Ascending aorta (tissue), 2 donors: ENCODE measurements around the gene GPR32. TPM values are rescaled to one million over a fixed set of nuclear protein-coding genes. Genes with fewer than 3 reads are reported as not detected.
"Not testable (repeated sequence)": the region's sequence is repeated elsewhere in the genome, so short reads cannot be mapped to it uniquely, and the experiment has no call there.

Experiments
- DNase-seq, 2 donors: peaks; one replicate each; pipeline ENCODE4 v3.0.0-alpha.2; 2019; ENCODE audit warnings: low spot score in 2 of 2
- H3K27ac ChIP-seq, 2 donors: fragments of 200-600 bp; sonication (generic); one replicate each; pipeline ENCODE4 v1.5.1; 2016 to 2017; ENCODE audit warnings: mild to moderate bottlenecking in 1 of 2
- H3K27me3 ChIP-seq: fragments of 200-600 bp; sonication (generic); one replicate; pipeline ENCODE4 v1.5.1; 2017
- H3K36me3 ChIP-seq, 2 donors: fragments of 200-600 bp; sonication (generic); one replicate each; pipeline ENCODE4 v1.5.1; 2016
- H3K4me1 ChIP-seq, 2 donors: fragments of 200-600 bp; sonication (generic); one replicate each; pipeline ENCODE4 v1.5.1; 2016 to 2017; ENCODE audit warnings: mild to moderate bottlenecking in 1 of 2
- H3K4me3 ChIP-seq, 2 donors: fragments of 200-600 bp; sonication (generic); one replicate each; pipeline ENCODE4 v1.5.1; 2016 to 2017; ENCODE audit warnings: mild to moderate bottlenecking in 1 of 2
- H3K9me3 ChIP-seq, 2 donors: fragments of 200-600 bp; sonication (generic); one replicate each; pipeline ENCODE4 v1.5.1; 2016
- intact Hi-C: fragments of 100-400 bp; cut with DNase I; formaldehyde crosslinking; loops from one replicate; pipeline ENCODE4 v1.15.1; 2023
- total RNA-seq: library from RNA; depleted of rRNA; stranded (reverse); fragments of >200 nt; gene quantifications from one replicate; pipeline ENCODE4 v1.1.0, GENCODE V29; 2016
- TF ChIP-seq, protein P1 (sequence below), 3 experiments: fragments of 200-600 bp in 2 of 3; fragments of 450-650 bp in 1 of 3; sonication (generic) in 2 of 3; IDR thresholded peaks; one replicate each; pipeline ENCODE4 v1.5.1; 2016 to 2019; ENCODE audit warnings: antibody characterized with exemption in 3 of 3, mild to moderate bottlenecking in 1 of 3, moderate library complexity in 1 of 3

The GPR32 gene
- total RNA-seq, 1 donor from 2014 or later, result not detected

DNA sequence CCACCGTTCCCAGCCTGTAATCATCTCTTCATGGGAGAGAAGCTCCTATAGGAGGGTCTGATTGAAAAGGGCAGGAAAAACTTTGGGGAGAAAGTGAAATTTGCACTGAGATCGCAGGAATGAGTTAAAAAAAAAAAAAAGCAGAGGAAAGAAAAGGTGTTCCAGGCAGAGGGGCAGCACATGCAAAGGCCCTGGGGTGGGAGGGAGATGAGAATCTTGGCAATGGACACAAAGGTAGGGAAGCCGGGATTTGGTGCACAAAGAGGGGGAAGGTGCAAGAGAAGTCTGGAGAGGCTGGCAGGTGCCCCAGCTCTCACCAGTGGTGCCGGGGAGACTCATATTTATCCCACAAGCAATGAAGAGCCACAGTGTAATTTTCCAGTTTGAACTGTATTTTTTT is 16.4 kb upstream of the GPR32 start:
- Histone ChIP-seq H3K4me1 (no peaks in the 10 kb centered on the region), H3K4me3 (no peak overlapping the region), H3K27me3 (no peaks in the 10 kb centered on the region), H3K36me3 (no peaks in the 10 kb centered on the region), H3K27ac (no peak overlapping the region), H3K9me3 (no peaks in the 10 kb centered on the region)
- TF ChIP-seq, protein P1, sequence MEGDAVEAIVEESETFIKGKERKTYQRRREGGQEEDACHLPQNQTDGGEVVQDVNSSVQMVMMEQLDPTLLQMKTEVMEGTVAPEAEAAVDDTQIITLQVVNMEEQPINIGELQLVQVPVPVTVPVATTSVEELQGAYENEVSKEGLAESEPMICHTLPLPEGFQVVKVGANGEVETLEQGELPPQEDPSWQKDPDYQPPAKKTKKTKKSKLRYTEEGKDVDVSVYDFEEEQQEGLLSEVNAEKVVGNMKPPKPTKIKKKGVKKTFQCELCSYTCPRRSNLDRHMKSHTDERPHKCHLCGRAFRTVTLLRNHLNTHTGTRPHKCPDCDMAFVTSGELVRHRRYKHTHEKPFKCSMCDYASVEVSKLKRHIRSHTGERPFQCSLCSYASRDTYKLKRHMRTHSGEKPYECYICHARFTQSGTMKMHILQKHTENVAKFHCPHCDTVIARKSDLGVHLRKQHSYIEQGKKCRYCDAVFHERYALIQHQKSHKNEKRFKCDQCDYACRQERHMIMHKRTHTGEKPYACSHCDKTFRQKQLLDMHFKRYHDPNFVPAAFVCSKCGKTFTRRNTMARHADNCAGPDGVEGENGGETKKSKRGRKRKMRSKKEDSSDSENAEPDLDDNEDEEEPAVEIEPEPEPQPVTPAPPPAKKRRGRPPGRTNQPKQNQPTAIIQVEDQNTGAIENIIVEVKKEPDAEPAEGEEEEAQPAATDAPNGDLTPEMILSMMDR (IDR thresholded peaks at IDR 0.05), result no peak
- intact Hi-C loops, result no loop called here
- no peak for DNase-seq

DNA sequence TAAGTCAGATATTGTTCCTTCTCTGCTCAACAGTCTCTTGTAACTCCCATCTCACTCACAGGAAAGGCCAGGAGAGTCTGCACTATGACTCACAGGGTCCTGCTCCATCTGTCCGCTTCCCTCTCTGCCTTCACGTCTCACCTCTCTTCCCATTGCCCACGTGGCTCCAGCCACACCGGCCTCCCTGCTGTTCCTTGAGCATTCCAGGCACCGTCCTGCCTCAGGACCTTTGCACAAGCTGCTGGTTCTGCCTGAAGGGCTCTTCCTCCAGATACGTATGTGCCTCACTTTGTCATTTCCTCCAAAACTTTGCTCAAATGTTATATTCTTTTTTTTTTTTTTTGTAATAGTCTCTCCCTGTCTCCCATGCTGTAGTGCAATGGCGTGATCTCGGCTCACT is 14.0 kb upstream of the GPR32 start:
- H3K9me3 ChIP-seq, H3K27me3 ChIP-seq, H3K4me3 ChIP-seq, H3K36me3 ChIP-seq, H3K4me1 ChIP-seq, H3K27ac ChIP-seq, DNase-seq, intact Hi-C loops: not testable (repeated sequence)

DNA sequence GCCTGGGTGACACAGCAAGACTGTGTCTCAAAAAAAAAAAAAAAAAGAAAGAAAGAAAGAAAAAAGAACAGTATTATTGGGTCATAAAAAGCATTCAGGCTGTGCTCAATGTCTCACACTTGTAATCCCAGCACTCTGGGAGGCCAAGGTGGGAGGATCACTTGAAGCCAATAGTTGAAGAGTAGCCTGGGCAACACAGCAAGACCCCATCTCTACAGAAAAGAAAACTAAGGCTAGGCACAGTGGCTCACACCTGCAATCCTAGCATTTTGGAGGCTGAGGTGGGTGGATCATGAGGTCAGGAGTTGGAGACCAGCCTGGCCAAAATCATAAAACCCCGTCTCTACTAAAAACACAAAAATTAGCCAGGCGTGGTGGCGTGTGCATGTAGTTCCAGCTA is 12.6 kb upstream of the GPR32 start:
- intact Hi-C loops, H3K4me1 ChIP-seq: not testable (repeated sequence)

DNA sequence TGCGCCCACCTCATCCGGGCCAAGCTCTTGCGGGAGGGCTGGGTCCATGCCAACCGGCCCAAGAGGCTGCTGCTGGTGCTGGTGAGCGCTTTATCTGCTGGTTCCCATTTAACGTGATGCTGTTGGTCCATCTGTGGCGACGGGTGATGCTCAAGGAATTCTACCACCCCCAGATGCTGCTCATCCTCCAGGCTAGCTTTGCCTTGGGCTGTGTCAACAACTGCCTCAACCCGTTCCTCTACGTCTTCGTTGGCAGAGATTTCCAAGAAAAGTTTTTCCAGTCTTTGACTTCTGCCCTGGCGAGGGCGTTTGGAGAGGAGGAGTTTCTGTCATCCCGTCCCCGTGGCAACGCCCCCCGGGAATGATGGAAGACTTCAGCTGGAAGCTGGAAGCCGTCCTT is 11.2 kb upstream of the GPR32 start:
- intact Hi-C loops, H3K9me3 ChIP-seq, H3K36me3 ChIP-seq, DNase-seq, H3K27me3 ChIP-seq, H3K4me3 ChIP-seq, H3K27ac ChIP-seq, H3K4me1 ChIP-seq: not testable (repeated sequence)

More for the DNA sequence above, 12.6 kb upstream of the GPR32 start:
- not testable (repeated sequence) for H3K36me3 ChIP-seq, H3K4me3 ChIP-seq, DNase-seq, H3K9me3 ChIP-seq, H3K27ac ChIP-seq, H3K27me3 ChIP-seq

DNA sequence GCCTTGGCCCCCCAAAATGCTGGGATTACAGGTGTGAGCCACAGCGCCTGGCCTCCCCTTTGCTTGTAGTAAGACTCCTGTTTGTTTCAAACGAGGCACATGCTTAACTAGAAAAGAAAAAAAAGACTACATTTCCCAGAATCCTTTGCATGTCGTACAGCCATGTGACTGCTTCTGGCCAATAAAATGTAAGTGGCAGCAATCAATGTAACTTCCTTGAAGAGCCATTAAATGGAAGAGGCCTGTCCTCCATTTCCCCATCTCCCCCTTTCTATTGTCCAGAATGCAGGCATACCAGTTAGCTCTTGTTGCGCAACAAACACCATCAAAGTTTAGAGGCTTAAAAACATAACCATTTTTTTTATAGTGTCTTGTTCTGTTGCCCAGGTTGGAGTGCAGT is 10.4 kb upstream of the GPR32 start:
- no peaks in the 10 kb centered on the region for H3K9me3 ChIP-seq
- no peak for DNase-seq
- TF ChIP-seq, protein P1 (IDR thresholded peaks at IDR 0.05), result no peak
- H3K27ac ChIP-seq, result no peak overlapping the region
- H3K4me1 ChIP-seq, result no peaks in the 10 kb centered on the region
- no peaks in the 10 kb centered on the region for H3K27me3 ChIP-seq
- H3K4me3 ChIP-seq, result no peak overlapping the region
- no peaks in the 10 kb centered on the region for H3K36me3 ChIP-seq
- intact Hi-C loops, result no loop called here

DNA sequence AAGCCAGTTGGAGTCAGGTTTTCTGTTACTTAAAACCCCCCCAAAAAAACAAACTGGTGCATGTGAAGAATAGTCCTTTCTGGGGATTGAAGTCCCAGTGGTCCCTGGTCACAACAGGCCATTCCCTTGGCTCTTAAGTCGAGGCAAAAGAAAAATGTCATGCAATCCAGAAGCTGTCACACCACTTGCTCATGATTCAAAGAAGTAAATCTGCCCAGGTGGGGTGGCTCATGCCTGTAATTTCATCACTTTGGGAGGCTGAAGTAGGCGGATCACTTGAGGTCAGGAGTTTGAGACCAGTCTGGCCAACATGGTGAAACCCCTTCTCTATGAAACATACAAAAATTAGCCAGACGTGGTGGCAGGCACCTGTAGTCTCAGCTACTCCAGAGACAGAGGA is 8.8 kb upstream of the GPR32 start:
- intact Hi-C loops, H3K9me3 ChIP-seq, H3K27me3 ChIP-seq, H3K4me3 ChIP-seq, H3K4me1 ChIP-seq, H3K27ac ChIP-seq, H3K36me3 ChIP-seq, DNase-seq: not testable (repeated sequence)

DNA sequence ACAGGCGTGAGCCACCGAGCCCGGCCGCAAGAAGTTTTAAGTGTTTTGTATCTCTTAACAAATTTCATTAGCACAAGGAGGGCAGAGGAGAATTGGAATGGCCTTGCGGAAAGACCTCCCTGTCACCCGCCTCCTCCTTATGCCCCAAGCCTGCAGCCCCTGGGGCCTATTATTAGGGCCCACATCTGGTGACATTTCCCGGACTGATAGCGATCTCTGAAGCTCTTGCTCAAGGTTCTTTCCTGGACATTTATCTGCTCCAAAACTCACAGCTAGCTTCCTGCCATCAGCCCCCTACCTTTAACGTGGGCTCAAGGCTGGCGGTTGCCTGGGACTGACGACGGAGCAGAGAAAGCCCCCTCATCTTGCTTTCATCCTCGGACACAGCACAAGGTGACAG is 6.7 kb upstream of the GPR32 start:
- H3K27me3 ChIP-seq, result not testable (repeated sequence)

DNA sequence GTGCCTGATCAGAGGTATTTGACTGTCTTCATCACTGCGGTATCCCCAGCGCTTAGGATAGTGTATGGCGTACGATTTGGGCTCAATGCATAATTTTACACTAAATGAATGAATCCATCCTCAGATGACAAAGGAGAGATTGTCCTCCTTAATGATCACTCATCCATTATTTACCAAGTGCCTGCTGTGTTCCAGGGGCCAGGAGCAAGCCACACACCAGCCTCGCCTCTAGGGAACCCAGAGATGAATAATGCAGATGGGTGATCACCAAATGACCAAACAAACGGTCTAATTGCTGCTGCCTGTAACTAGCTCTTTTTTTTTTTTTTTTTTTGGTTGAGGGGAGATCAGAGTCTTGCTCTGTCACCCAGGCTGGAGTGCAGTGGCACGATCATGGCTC is 5.9 kb upstream of the GPR32 start:
- Histone ChIP-seq H3K4me1 (no peaks in the 10 kb centered on the region), H3K4me3 (no peak overlapping the region), H3K27ac (no peak overlapping the region), H3K9me3 (no peaks in the 10 kb centered on the region), H3K27me3 (no peaks in the 10 kb centered on the region), H3K36me3 (no peaks in the 10 kb centered on the region)
- no peak for DNase-seq
- intact Hi-C loops, result no loop called here
- TF ChIP-seq, protein P1 (IDR thresholded peaks at IDR 0.05), result no peak

More for the DNA sequence above, 6.7 kb upstream of the GPR32 start:
- H3K4me3 ChIP-seq, H3K4me1 ChIP-seq, H3K27ac ChIP-seq, H3K36me3 ChIP-seq, H3K9me3 ChIP-seq, DNase-seq, intact Hi-C loops: not testable (repeated sequence)

DNA sequence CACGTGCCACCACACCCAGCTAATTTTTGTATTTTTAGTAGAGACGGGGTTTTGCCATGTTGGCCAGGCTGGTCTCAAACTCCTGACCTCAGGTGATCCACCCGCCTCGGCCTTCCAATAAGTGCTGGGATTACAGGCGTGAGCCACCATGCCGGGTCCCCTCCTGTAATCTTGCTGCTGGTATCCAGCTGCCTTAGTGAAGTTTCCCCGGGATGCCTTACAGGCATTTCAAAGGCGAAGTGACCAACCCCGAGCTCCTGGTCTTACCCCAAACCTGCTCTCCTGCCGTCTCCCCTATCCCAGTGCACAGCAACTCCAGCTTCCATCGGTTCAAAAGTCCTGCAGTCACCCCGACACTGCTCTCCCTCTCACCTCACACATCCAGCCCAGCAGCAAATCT is 3.5 kb upstream of the GPR32 start:
- H3K27me3 ChIP-seq, H3K27ac ChIP-seq, H3K36me3 ChIP-seq, intact Hi-C loops, H3K9me3 ChIP-seq, H3K4me3 ChIP-seq, H3K4me1 ChIP-seq, DNase-seq: not testable (repeated sequence)

DNA sequence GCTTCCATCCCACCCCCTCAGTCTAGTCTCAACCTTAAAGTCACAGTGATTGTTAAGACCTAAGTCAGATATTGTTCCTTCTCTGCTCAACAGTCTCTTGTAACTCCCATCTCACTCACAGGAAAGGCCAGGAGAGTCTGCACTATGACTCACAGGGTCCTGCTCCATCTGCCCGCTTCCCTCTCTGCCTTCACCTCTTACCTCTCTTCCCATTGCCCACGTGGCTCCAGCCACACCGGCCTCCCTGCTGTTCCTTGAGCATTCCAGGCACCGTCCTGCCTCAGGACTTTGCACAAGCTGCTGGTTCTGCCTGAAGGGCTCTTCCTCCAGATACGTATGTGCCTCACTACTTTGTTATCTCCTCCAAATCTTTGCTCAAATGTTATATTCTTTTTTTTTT is 3.0 kb upstream of the GPR32 start:
- H3K36me3 ChIP-seq, intact Hi-C loops: not testable (repeated sequence)

More for the DNA sequence above, 3.0 kb upstream of the GPR32 start:
- not testable (repeated sequence) for DNase-seq, H3K4me1 ChIP-seq, H3K27ac ChIP-seq, H3K4me3 ChIP-seq, H3K9me3 ChIP-seq, H3K27me3 ChIP-seq
